ENCODE measurements around the gene KRTAP5-7. TPM values are rescaled to one million over a fixed set of nuclear protein-coding genes. Genes with fewer than 3 reads are reported as not detected.

The KRTAP5-7 gene
- polyA plus RNA-seq, 3 donors from 2014 or later: not detected

DNA sequence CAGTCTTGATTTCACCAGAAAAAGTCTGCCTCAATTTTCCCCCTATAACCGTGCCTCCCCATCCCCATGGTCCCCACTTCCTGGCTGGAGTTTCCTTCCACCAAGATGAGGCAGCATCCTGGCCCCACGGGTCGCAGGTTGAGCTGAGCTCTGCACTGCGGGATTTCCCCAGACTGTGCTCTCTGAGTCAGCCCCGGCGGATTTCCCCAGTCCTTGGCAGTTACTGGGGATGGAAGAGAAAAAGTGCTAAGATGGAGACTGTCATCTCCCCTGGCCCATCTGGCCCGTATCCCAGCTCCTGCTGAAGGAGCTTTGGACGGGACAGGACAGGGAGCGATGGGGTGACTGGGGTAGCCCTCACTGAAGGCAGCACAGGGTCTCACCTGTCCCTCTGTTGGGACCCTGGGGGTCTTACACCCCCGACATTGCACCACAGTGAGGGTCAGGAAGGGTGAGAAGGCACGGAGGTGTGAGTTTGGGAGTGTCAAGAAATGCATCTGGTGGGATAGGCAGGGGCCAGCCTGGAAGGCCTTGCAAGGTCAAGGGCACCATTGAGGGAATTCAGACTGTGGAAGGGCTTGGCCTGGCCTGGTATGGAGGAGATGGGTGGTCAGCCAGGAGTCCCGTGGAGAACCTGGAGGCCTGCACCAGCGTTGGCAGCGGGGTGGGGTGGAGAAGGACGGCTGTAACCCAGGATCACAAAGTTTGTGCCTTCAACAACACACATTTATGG lies 37.6 kb upstream of the KRTAP5-7 start:
- H3K4me1 Mint-ChIP-seq: no peaks in the 10 kb centered on the region

DNA sequence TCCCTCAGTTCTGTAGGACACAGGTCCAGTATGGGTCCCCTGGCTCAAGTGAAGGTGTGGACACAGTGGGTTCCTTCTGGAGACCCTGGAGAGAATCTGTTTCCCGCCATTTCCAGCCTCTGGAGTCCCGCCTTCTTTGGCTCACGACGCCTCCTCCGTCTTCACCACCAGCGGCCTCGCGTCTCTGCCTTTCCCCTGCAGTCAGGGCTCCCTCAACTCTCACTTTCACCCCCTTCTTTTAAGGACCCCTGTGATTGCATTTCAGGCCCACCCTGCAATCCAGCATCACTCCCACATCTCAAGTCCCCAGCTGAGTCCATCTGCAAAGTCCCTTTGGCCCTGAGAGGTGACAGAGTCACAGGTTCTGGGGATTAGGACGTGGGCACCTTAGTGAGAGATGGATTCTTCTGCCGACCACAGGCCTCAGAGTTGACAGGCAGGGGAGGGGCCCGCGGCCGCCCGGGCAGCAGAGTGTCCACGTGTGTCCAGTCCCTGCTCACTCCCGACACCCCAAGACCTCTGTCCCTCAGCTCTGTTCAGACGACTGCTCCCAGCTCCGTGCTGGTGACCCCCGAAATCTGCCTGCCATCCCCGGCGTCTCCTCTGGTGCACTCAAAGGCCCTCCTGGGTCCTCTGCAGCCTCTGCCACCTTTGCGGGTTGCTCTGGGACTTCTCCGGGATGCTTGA lies 36.9 kb upstream of the KRTAP5-7 start:
- Mint-ChIP-seq H3K27ac (no peak overlapping the region), H3K4me1 (no peaks in the 10 kb centered on the region), H3K9me3 (no peaks in the 10 kb centered on the region), H3K36me3 (peaks cover 33 to 56% (median 35%) of the 10 kb centered on the region in 3 donors), H3K27me3 (ENCODE audit: low read depth in 3 of 3) (peaks cover 0 to 3% (median 0%) of the 10 kb centered on the region in 3 donors), H3K4me3 (no peak overlapping the region)
- no peak for DNase-seq

More for the DNA sequence above, 37.6 kb upstream of the KRTAP5-7 start:
- Mint-ChIP-seq H3K27me3 (ENCODE audit: low read depth in 3 of 3) (peaks cover 0 to 3% (median 0%) of the 10 kb centered on the region in 3 donors), H3K36me3 (peaks cover 31 to 56% (median 36%) of the 10 kb centered on the region in 3 donors), H3K9me3 (no peaks in the 10 kb centered on the region), H3K27ac (peak overlapping the region in 2 of 6 donors; percentile 49 to 55), H3K4me3 (no peak overlapping the region)
- DNase-seq: no peak

DNA sequence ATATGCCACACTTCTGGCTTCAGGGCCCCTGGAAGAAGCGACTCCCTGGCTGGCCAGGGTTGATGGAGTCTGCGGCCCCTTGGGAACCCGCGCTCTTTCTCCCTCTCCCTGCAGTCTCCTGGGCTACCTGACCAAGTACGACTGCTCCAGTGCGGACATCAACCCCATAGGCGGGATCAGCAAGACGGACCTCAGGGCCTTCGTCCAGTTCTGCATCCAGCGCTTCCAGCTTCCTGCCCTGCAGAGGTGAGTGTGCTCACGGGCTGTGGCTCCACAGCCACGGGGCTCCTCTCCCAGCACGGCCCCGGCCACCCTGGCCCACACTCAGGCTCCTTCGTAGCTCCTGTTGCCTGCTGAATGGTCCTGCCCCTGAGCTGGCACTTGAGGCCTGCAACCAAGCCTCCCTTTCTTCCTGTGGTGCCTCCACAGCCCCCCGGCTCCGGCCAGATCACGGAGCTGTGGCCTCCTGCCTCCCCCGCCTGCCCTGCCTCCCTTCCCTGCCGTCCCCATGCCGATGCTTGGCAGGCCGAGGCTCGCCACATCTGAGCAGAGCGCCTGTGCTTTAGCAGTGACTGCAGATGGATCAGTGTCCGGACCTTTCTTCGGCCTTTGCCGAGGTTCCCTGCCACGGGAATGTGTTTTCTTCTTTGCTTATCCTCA lies 36.2 kb upstream of the KRTAP5-7 start:
- no peaks in the 10 kb centered on the region for H3K9me3 Mint-ChIP-seq
- DNase-seq: no peak
- H3K36me3 Mint-ChIP-seq: peaks cover 33 to 54% (median 33%) of the 10 kb centered on the region in 3 donors

DNA sequence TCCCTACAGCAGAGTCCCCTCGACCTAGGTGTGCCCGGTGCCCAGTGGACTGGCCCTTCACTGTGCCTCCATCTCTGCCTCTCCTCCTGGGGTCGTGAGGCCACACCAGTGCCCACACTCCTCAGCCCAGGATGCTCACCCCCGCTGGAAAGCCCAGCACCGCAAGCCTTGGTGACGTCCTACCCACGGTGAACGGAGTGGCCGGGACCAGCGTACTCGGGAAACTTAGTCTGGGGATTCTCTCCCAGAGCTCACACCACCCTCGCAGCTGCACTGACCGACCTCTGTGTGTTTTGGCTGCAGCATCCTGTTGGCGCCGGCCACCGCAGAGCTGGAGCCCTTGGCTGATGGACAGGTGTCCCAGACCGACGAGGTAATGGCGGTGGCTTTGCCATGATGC lies 35.5 kb upstream of the KRTAP5-7 start:
- Mint-ChIP-seq H3K27me3 (ENCODE audit: low read depth in 3 of 3) (peaks cover 0 to 3% (median 2%) of the 10 kb centered on the region in 3 donors), H3K36me3 (peaks cover 28 to 49% (median 28%) of the 10 kb centered on the region in 3 donors), H3K4me1 (no peaks in the 10 kb centered on the region), H3K9me3 (no peaks in the 10 kb centered on the region), H3K27ac (no peak overlapping the region), H3K4me3 (no peak overlapping the region)
- no peak for DNase-seq

More for the DNA sequence above, 36.2 kb upstream of the KRTAP5-7 start:
- Mint-ChIP-seq H3K4me3 (no peak overlapping the region), H3K4me1 (no peaks in the 10 kb centered on the region), H3K27me3 (ENCODE audit: low read depth in 3 of 3) (peaks cover 0 to 3% (median 2%) of the 10 kb centered on the region in 3 donors), H3K27ac (no peak overlapping the region)

DNA sequence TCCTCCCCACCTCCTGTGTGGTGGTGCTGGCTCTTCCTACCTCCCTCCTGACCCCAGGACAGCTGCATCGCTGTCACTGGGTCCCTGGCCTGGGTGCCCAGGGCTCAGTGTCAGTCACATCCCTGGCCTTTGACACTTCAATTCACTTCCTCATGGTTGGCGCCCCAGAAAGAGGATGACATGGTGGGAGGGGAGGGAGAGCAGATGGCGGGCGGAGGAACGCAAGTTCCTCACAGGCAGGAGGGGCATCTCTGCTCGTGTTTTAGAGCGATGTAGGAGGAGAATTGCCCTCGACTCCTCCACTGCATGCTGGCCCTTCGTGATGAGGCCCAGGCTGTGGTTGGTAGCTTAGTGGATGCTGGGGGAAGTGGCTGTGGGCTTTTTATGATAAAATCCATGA lies 35.1 kb upstream of the KRTAP5-7 start:
- Mint-ChIP-seq H3K4me1 (no peaks in the 10 kb centered on the region), H3K27me3 (ENCODE audit: low read depth in 3 of 3) (peaks cover 0 to 3% (median 2%) of the 10 kb centered on the region in 3 donors), H3K9me3 (no peaks in the 10 kb centered on the region), H3K27ac (peak overlapping the region in 1 of 6 donors; percentile 25), H3K36me3 (peaks cover 30 to 51% (median 31%) of the 10 kb centered on the region in 3 donors), H3K4me3 (no peak overlapping the region)
- no peak for DNase-seq

DNA sequence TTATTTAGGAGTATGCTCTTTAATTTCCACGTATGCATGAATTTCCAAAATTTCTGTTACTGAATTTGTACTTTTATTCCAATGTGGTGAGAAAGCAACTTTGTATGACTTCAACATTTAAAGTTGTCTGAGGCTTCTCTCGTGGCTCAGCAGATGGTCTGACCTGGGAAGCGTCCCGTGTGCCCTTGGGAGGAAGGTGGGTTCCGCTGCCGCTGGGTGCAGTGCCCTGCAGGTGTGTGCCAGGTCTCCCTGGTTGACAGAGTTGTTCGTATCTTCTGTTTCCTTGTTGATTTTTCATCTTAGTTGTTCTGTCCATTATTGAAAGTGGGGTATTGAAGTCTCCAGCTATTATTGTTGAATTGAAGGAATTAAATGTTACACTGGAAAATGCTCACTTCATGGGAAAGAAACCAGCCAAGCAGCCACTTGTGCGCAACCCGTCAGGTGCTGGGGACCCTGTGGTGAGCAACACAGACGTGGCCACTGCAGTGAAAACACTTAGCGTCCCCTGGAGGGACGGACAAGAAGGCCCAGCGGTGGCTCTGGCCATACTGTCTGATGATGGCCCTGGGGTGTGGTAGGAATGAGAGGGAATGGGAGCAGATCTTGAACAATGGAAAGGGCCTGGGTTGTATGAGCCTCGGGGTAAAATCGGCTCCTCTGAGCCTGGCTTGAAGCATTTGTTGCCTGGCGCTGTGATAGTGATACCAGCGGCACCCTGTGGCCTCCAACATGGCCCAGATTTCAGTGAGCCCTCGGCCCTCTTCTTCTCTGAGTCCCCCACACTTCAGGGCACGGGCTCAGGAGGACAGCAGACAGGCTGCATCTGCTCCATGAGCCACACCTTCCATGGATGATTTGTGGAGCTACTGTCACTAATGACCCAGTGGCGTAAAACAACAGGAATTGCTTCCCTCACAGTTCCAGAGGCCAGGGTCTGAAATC lies 31.5 kb upstream of the KRTAP5-7 start:
- peaks cover 0 to 2% (median 0%) of the 10 kb centered on the region in 3 donors for H3K27me3 Mint-ChIP-seq (ENCODE audit: low read depth in 3 of 3)
- H3K9me3 Mint-ChIP-seq: no peaks in the 10 kb centered on the region
- DNase-seq: no peak
- no peak overlapping the region for H3K4me3 Mint-ChIP-seq
- no peak overlapping the region for H3K27ac Mint-ChIP-seq
- peaks cover 44 to 66% (median 46%) of the 10 kb centered on the region in 3 donors for H3K36me3 Mint-ChIP-seq
- H3K4me1 Mint-ChIP-seq: no peaks in the 10 kb centered on the region

DNA sequence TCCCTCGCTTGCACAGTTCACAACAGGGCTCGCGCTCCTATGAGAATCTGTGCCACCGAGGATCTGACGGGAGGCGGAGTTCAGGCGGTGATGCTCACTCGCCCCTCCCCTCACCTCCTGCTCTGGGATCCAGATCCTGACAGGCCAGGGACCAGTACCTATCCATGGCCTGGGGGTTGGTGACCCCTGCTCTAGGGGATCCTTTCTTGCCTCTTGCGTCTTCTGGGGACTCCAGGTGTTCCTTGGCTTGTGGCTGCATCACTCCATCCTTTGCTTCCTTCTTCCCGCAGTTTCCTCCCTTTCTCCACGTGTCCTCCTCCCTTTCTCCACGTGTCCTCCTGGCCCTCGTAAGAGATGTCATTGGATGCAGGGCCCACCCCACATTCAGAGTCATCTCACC lies 30.6 kb upstream of the KRTAP5-7 start:
- Mint-ChIP-seq H3K4me3 (no peak overlapping the region), H3K36me3 (peaks cover 47 to 65% (median 47%) of the 10 kb centered on the region in 3 donors), H3K9me3 (no peaks in the 10 kb centered on the region), H3K4me1 (no peaks in the 10 kb centered on the region), H3K27me3 (ENCODE audit: low read depth in 3 of 3) (peaks cover 0 to 2% (median 0%) of the 10 kb centered on the region in 3 donors), H3K27ac (peak overlapping the region in 1 of 6 donors; percentile 64)
- no peak for DNase-seq

DNA sequence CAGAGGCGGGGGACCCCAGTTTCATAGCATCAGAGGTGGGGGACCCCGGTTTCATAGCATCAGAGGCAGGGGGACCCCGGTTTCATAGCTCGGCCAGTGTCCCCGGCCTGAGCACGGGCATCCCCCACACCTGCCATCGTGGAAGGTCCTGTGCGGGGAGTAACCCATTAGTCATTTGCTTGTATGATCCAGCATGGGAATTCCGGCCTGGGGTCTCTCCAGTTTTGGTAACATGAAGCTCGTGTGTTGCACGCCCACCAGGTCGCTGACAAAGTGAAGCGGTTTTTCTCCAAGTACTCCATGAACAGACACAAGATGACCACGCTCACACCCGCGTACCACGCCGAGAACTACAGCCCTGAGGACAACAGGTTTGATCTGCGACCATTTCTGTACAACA lies 29.0 kb upstream of the KRTAP5-7 start:
- H3K9me3 Mint-ChIP-seq: no peaks in the 10 kb centered on the region
- no peak overlapping the region for H3K4me3 Mint-ChIP-seq
- DNase-seq: no peak
- H3K36me3 Mint-ChIP-seq: peaks cover 39 to 56% (median 41%) of the 10 kb centered on the region in 3 donors
- peaks cover 0 to 2% (median 2%) of the 10 kb centered on the region in 3 donors for H3K27me3 Mint-ChIP-seq (ENCODE audit: low read depth in 3 of 3)
- H3K27ac Mint-ChIP-seq: no peak overlapping the region
- H3K4me1 Mint-ChIP-seq: no peaks in the 10 kb centered on the region

DNA sequence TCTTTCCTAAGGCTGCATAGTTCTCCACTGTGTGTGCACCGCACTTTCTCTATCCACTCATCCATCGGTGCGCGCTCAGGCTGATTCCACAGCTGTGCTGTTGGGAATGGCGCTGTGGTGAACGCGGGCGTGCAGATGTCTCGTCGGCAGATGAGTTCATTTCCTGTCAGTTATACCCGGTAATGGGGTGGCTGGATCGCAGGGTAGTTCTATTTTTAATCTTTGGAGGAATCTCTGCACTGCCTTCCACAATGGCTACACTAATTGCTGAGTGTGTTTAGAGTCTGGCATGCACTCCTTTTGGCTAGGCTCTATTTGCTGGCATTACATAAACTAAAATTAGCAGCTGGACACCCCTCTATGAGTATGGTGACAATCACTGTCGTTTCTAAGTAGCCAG lies 27.9 kb upstream of the KRTAP5-7 start:
- H3K27ac Mint-ChIP-seq: no peak overlapping the region
- no peaks in the 10 kb centered on the region for H3K4me1 Mint-ChIP-seq
- H3K27me3 Mint-ChIP-seq (ENCODE audit: low read depth in 3 of 3): peaks cover 0 to 2% (median 2%) of the 10 kb centered on the region in 3 donors
- no peaks in the 10 kb centered on the region for H3K9me3 Mint-ChIP-seq
- no peak for DNase-seq
- H3K4me3 Mint-ChIP-seq: no peak overlapping the region
- H3K36me3 Mint-ChIP-seq: peaks cover 38 to 60% (median 39%) of the 10 kb centered on the region in 3 donors

DNA sequence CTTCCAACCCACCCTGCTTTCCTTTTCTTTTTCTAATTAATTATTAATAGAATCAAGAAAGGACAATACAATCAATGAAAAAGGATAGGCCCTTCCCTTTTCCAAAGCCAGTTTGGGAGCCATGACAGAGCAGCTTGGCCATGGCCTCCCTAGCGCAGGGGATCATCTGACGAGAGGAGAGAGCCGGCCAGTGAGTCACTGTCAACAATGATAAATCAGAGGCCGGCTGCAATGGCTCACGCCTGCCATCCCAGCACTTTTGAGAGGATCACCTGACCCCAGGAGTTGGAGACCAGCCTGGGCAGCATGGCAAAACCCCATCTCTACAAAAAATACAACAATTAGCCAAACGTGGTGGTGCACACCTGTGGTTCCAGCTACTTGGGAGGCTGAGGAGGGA lies 27.5 kb upstream of the KRTAP5-7 start:
- Mint-ChIP-seq H3K36me3 (peaks cover 39 to 56% (median 39%) of the 10 kb centered on the region in 3 donors), H3K27me3 (ENCODE audit: low read depth in 3 of 3) (peaks cover 0 to 2% (median 2%) of the 10 kb centered on the region in 3 donors), H3K4me1 (no peaks in the 10 kb centered on the region), H3K9me3 (no peaks in the 10 kb centered on the region), H3K4me3 (no peak overlapping the region), H3K27ac (no peak overlapping the region)
- no peak for DNase-seq

DNA sequence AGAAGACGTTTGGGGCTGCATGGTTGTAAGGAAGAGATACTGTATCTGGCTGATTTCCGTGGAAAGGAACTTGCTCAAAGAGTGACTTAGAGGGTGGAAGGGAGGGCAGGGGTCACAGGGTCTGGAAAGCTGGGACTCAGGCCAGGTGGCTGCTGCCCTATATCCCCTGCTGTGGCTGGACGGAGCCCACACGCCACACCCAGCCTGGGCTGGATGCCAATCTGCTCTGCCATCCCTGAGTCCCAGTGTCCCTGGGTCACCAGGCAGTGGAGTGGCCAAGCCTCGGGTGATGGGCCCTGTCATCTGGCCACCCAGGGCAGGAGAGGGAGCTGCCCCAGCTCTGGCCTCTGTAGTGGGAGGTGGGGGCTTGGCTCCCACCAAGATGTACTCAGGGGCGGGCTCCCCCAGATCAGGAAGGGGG lies 26.5 kb upstream of the KRTAP5-7 start:
- Mint-ChIP-seq H3K9me3 (no peaks in the 10 kb centered on the region), H3K27ac (peak overlapping the region in 1 of 6 donors; percentile 55), H3K36me3 (peaks cover 36 to 56% (median 41%) of the 10 kb centered on the region in 3 donors), H3K27me3 (ENCODE audit: low read depth in 3 of 3) (peaks cover 0 to 2% (median 2%) of the 10 kb centered on the region in 3 donors), H3K4me1 (no peaks in the 10 kb centered on the region), H3K4me3 (no peak overlapping the region)
- no peak for DNase-seq

DNA sequence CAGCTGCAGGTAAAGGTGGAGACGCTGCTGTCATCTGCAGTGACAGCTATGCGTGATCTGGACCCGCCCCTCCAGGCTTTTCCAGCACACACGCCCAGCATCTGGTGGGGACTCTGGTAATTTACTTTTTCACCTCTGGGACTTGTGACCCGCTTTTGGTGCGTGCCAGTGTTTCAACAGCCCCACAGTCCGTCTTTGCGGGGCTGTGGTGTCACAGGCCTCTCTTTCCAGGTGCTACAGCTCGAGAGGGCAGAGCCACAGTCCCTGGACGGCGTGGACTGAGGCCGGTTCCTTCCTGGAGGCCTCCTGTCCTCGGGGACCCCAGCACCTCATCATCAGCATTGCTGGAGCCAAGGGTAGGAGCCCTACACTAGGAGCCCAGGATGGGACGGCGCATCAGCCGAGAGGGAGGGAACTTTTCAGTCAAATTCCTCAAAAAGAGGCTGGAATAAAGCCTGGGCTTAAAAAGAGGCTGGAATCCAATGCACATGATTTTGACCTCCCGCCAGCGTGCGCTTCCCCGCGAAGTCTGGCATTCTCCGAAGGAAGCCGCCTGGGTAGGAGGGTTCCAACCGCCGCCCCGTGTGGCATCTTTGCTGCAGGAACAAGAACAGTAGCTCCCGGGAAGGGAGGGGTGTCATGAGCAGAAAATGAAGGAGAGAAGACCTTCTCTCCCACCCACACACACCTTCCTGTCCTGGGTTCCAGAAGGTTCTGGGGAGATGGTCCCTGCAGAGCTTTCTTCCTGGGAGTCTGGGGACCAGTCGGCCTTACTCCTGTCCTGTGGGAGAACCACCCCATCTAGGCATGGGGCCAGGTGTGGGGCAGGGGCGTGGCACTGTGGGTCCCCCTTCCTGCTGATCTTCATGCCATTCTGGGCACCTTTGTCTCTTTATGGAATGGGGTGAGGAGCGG lies 25.7 kb upstream of the KRTAP5-7 start:
- Mint-ChIP-seq H3K36me3 (peaks cover 41 to 63% (median 45%) of the 10 kb centered on the region in 3 donors), H3K9me3 (no peaks in the 10 kb centered on the region), H3K4me1 (no peaks in the 10 kb centered on the region), H3K27ac (no peak overlapping the region), H3K27me3 (ENCODE audit: low read depth in 3 of 3) (peaks cover 0 to 2% (median 0%) of the 10 kb centered on the region in 3 donors), H3K4me3 (no peak overlapping the region)
- DNase-seq: no peak

Measured in immature natural killer cell (primary cell).